LNCAP (cell line): Measurements from ENCODE around the gene SCN4A.
"Not testable (repeated sequence)": the region's sequence is repeated elsewhere in the genome, so short reads cannot be mapped to it uniquely, and the experiment has no call there.

Experiments
- CTCF ChIP-seq: fragments of 450-650 bp; IDR thresholded peaks from 2 replicates; pipeline ENCODE4 v1.5.1; 2017; ENCODE audit warnings: mild to moderate bottlenecking

SCN4A gene

GRCh38 chr17:63903787-63904201 is 68.9 kb downstream of the SCN4A start:
- TF ChIP-seq CTCF = peak; percentile 43

GRCh38 chr17:63896524-63897354 is 76.0 kb downstream of the SCN4A start, which contains the start of gene CSH1:
Gene CSH1 (minus strand): TSS chr17:63896574. CDS start chr17:63896511, 63 bp downstream.
- not testable (repeated sequence) for TF ChIP-seq CTCF

GRCh38 chr17:63892316-63893037 is 80.2 kb downstream of the SCN4A start:
- 0 out of 2 replicates have a peak, but pooled peaks have one; percentile 21 for TF ChIP-seq CTCF

- TF ChIP-seq CTCF = peak; percentile 45
These were observed 83.5 kb downstream of the SCN4A start for GRCh38 chr17:63889026-63889848.
